Activated CD4-positive, alpha-beta T cell treated with anti-CD3 and anti-CD28 coated beads, Interleukin-2, amount 10 ng/mL, durations not matched to agents 7 days and 5 days (primary cell): ENCODE data around the gene CORO2A. TPM values are rescaled to one million over a fixed set of nuclear protein-coding genes. Genes with fewer than 3 reads are reported as not detected.

Experiments used
- CTCF ChIA-PET: fragments of 350-600 bp; sonication (Branson Sonifier 250); formaldehyde crosslinking; loops from one replicate; lab custom pipeline; 2021; ENCODE audit warnings: antibody characterized with exemption; lab: Charles Lee
- POLR2A ChIA-PET: fragments of 350-600 bp; sonication (Branson Sonifier 250); formaldehyde crosslinking; loops from one replicate; lab custom pipeline; 2021; ENCODE audit warnings: antibody characterized with exemption; lab: Charles Lee
- DNase-seq: peaks from one replicate; pipeline ENCODE4 v3.0.0-alpha.2; 2020
- H3K27ac Mint-ChIP-seq: one replicate; pipeline ENCODE4 v1.8.0; 2021; ENCODE audit warnings: mild to moderate bottlenecking, moderate library complexity, mixed read lengths
- H3K27me3 Mint-ChIP-seq: one replicate; pipeline ENCODE4 v1.8.0; 2021; ENCODE audit warnings: mixed read lengths
- H3K36me3 Mint-ChIP-seq: one replicate; pipeline ENCODE4 v1.8.0; 2021; ENCODE audit warnings: low read depth, mixed read lengths
- H3K4me1 Mint-ChIP-seq: one replicate; pipeline ENCODE4 v1.8.0; 2021; ENCODE audit warnings: mixed read lengths
- H3K4me3 Mint-ChIP-seq: one replicate; pipeline ENCODE4 v1.8.0; 2021; ENCODE audit warnings: mild to moderate bottlenecking, moderate library complexity, mixed read lengths
- H3K9me3 Mint-ChIP-seq: one replicate; pipeline ENCODE4 v1.8.0; 2021; ENCODE audit warnings: mixed read lengths
- total RNA-seq, 2 experiments: library from RNA; stranded (reverse); gene quantifications; one replicate each; pipeline ENCODE4 v1.2.3, GENCODE V29; 2021

The CORO2A gene
- total RNA-seq, 2 experiments from 2014 or later, result 7.2 to 8.2 TPM

DNA sequence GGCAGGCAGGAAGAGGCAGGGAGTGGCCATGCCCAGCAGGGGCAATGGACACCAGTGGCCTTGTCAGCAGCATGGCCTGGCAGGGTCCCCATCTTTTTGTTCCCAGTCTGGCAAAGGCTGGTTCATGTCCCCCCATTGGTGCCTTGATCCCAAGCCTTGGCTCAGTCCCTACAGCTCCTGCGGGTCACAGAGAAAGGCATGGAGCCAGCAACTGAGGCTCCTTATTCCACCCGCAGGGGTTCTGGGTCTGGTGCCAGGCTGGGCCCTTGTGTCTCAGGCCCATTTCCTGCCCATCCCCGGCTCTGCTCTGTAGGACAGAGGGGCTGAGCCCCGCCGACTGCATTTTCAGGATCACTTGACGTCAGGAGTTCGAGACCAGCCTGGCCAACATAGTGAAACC lies 87.4 kb downstream of the CORO2A start:
- peak overlapping the region; percentile 96 for H3K27ac Mint-ChIP-seq
- H3K36me3 Mint-ChIP-seq, result peaks cover 74% of the 10 kb centered on the region
- H3K4me3 Mint-ChIP-seq, result no peak overlapping the region
- no peak for DNase-seq
- ChIA-PET POLR2A (interaction anchor here (1.1 kb wide), 1 partner anchor 24 kb away, joined by 4 read pairs; no protein-coding TSS in a partner anchor), CTCF (interaction anchor here (1.0 to 2.5 kb wide), 2 partner anchors 8 to 13 kb away, joined by 3 to 11 read pairs; partner anchors contain the start of gene TRIM14)
- peaks cover 89% of the 10 kb centered on the region for H3K4me1 Mint-ChIP-seq
- peaks cover 4% of the 10 kb centered on the region for H3K9me3 Mint-ChIP-seq
- no peaks in the 10 kb centered on the region for H3K27me3 Mint-ChIP-seq

DNA sequence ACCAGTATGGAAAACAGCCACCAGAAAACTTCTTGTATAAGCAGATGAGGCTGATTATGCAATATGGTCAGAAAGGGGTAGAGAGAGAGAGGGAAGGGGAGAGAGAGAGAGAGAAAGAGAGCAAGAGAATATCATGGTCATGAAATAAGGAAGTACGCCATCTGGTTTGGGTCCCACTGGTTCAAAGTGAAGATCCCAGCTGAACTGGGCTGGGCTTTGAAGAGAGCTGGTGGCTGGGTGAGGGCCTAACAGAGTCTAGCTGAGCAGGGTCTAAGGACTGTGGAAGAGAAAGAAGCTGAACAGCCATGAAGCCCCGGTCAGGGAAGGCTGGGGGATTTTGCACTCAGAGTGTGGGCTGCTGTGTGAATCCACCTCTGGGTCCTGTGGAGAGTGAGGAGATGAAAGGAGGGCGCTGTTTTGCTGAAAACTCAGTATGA lies 88.0 kb downstream of the CORO2A start:
- Mint-ChIP-seq H3K4me3 (peak overlapping the region; percentile 28), H3K36me3 (peaks cover 74% of the 10 kb centered on the region), H3K27ac (peak overlapping the region; percentile 96), H3K9me3 (peaks cover 4% of the 10 kb centered on the region), H3K27me3 (no peaks in the 10 kb centered on the region), H3K4me1 (peaks cover 89% of the 10 kb centered on the region)
- ChIA-PET POLR2A (interaction anchor here (1.1 kb wide), 1 partner anchor 24 kb away, joined by 4 read pairs; no protein-coding TSS in a partner anchor), CTCF (interaction anchor here (1.0 to 2.5 kb wide), 2 partner anchors 9 to 13 kb away, joined by 3 to 11 read pairs; partner anchors contain the start of gene TRIM14)
- DNase-seq, result no peak

DNA sequence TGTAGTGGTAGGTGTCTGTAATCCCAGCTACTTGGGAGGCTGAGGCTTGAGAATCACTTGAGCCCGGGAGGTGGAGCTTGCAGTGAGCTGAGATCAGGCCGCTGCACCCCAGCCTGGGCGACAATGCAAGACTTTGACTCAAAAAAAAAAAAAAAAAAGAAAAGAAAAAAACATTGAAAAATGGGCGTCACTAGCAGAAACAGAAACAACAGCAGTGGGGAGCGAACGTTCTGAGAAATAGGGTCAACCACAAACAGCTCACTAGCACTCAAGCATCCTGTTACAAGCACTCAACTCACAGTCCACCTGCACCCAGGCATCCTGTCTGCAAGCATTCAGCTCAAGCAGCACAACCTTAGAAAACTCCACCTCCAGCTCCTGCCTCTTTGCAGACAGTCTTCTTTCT lies 90.6 kb downstream of the CORO2A start:
- Mint-ChIP-seq H3K27ac (peak overlapping the region; percentile 96), H3K9me3 (peaks cover 3% of the 10 kb centered on the region), H3K4me3 (peak overlapping the region; percentile 68), H3K27me3 (no peaks in the 10 kb centered on the region), H3K36me3 (peaks cover 71% of the 10 kb centered on the region), H3K4me1 (peaks cover 87% of the 10 kb centered on the region)
- peak; percentile 92 for DNase-seq
- CTCF ChIA-PET, result interaction anchor here (0.6 to 2.1 kb wide), 8 partner anchors 9 to 214 kb away, joined by 3 to 9 read pairs (median 4); partner anchors contain the start of genes TBC1D2 and TRIM14
- POLR2A ChIA-PET, result interaction anchor here (0.6 to 0.9 kb wide), 4 partner anchors 14 to 974 kb away, joined by 3 to 8 read pairs (median 3); partner anchors contain the start of gene TRMO

DNA sequence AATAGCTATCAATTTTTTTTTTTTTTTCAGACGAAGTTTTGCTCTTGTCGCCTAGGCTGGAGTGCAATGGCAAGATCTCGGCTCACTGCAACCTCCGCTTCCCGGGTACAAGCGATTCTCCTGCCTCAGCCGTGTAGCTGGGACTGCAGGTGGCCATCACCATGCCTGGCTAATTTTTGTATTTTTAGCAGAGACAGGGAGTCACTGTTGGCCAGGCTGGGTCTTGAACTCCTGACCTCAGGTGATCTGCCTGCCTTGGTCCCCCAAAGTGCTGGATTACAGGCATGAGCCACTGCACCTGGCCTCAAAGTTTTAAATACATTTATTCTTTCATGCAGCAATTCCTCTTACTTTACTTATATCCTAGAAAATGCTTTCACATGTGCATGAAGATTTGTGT lies 91.0 kb downstream of the CORO2A start:
- peak overlapping the region; percentile 96 for H3K27ac Mint-ChIP-seq
- H3K9me3 Mint-ChIP-seq, result peaks cover 2% of the 10 kb centered on the region
- peaks cover 71% of the 10 kb centered on the region for H3K36me3 Mint-ChIP-seq
- POLR2A ChIA-PET, result interaction anchor here (0.6 to 0.9 kb wide), 4 partner anchors 15 to 975 kb away, joined by 3 to 8 read pairs (median 3); partner anchors contain the start of gene TRMO
- peaks cover 87% of the 10 kb centered on the region for H3K4me1 Mint-ChIP-seq
- no peak for DNase-seq
- H3K4me3 Mint-ChIP-seq, result peak overlapping the region; percentile 68
- H3K27me3 Mint-ChIP-seq, result no peaks in the 10 kb centered on the region
- CTCF ChIA-PET, result interaction anchor here (0.6 to 2.1 kb wide), 8 partner anchors 10 to 215 kb away, joined by 3 to 9 read pairs (median 4); partner anchors contain the start of genes TBC1D2 and TRIM14

DNA sequence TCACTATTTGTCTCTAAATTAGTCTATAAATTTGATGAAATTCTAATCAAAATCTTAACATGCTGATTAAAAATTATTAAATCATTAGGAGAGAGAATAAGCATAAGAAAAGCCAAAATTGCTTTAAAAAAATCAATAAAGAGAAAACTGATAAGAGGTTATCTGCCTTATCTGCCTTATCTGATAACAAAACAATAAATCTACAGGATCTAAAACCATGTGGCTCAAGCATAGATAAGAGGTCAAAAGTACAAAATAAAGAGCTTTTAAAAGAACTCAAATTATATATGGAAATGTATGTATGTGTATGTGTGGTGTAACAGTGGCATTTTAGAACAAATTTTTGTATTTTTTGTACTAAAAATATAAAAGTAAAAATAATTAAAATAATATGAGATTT lies 92.0 kb downstream of the CORO2A start:
- CTCF ChIA-PET, result interaction anchor here (0.6 to 7.1 kb wide), 4 partner anchors 11 to 26 kb away, joined by 3 to 39 read pairs (median 6); partner anchors contain the start of gene TRIM14
- Mint-ChIP-seq H3K27ac (peak overlapping the region; percentile 88), H3K36me3 (peaks cover 71% of the 10 kb centered on the region), H3K4me1 (peaks cover 83% of the 10 kb centered on the region), H3K4me3 (peak overlapping the region; percentile 44), H3K9me3 (peaks cover under 1% of the 10 kb centered on the region), H3K27me3 (no peaks in the 10 kb centered on the region)
- DNase-seq, result no peak
- POLR2A ChIA-PET, result interaction anchor here (0.6 kb wide), 1 partner anchor 157 kb away, joined by 5 read pairs; no protein-coding TSS in a partner anchor

DNA sequence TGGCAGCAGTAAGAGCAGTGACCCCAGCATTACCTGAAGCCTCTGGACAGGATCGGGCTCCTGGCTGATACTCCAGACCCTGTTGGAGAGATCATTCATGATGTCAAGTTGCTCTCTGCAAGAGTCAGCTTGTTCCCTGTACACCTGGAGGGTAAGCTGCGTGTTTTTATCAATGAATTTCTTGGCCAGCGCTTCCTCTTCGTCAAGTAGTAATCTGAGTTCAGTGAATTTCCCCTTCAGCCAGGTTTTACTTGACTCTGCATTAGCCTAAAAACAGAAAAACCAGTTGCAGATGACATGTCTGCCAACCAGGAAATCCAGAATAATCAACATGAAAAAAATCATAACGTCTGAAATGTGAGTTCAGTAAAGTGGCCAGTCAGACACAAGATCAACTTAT lies 92.5 kb downstream of the CORO2A start:
- ChIA-PET CTCF (interaction anchor here (7.1 kb wide), 1 partner anchor 13 kb away, joined by 39 read pairs; no protein-coding TSS in a partner anchor), POLR2A (no interaction called here)
- H3K27ac Mint-ChIP-seq, result peak overlapping the region; percentile 88
- H3K4me1 Mint-ChIP-seq, result peaks cover 78% of the 10 kb centered on the region
- peaks cover 70% of the 10 kb centered on the region for H3K36me3 Mint-ChIP-seq
- no peaks in the 10 kb centered on the region for H3K9me3 Mint-ChIP-seq
- no peaks in the 10 kb centered on the region for H3K27me3 Mint-ChIP-seq
- DNase-seq, result peak; percentile 23
- peak overlapping the region; percentile 44 for H3K4me3 Mint-ChIP-seq

DNA sequence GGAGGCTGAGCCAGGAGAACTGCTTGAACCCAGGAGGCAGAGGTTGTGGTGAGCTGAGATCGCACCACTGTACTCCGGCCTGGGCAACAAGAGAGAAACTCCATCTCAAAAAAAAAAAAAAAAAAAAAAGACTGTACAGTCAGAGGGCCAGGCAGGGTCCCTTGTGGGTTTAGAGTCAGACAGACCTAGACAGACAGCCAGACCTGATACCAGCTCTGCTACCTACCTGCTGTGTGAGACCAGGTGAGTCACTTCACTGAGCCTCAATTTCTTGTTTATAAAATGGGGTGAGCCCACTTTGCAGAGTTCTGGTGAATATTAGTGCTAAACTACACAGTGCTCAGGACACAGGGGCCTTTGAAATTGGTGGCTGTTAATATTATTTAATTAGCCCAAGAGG lies 93.1 kb downstream of the CORO2A start:
- ChIA-PET POLR2A (interaction anchor here (0.6 kb wide), 1 partner anchor 43 kb away, joined by 5 read pairs; no protein-coding TSS in a partner anchor), CTCF (interaction anchor here (2.3 to 7.1 kb wide), 2 partner anchors 12 to 19 kb away, joined by 9 to 39 read pairs; partner anchors contain the start of gene TRIM14)
- peaks cover 70% of the 10 kb centered on the region for H3K36me3 Mint-ChIP-seq
- H3K9me3 Mint-ChIP-seq, result no peaks in the 10 kb centered on the region
- peak overlapping the region; percentile 88 for H3K27ac Mint-ChIP-seq
- no peak for DNase-seq
- H3K4me3 Mint-ChIP-seq, result no peak overlapping the region
- no peaks in the 10 kb centered on the region for H3K27me3 Mint-ChIP-seq
- peaks cover 76% of the 10 kb centered on the region for H3K4me1 Mint-ChIP-seq

DNA sequence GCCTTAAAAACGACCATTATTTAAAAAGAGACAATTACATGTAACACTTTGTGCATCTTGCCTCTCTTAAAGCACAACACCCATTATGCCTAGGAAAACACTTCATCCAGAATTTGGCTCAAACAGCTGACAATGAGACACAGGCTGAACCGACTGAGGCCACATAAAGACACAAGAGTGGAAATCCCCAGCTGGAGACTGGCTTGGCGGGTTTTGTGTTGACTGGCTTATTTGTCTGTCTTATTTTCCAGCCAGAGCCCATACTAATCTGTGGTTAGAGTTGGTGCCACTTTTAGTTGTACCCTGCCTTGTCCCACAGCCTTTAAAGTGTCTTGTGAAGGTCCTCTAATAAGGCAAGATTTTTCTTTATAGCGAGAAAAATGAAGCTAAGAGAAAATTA lies 94.6 kb downstream of the CORO2A start:
- Mint-ChIP-seq H3K27ac (peak overlapping the region; percentile 19), H3K9me3 (no peaks in the 10 kb centered on the region), H3K36me3 (peaks cover 69% of the 10 kb centered on the region), H3K27me3 (no peaks in the 10 kb centered on the region), H3K4me3 (no peak overlapping the region), H3K4me1 (peaks cover 72% of the 10 kb centered on the region)
- POLR2A ChIA-PET, result interaction anchor here (0.9 kb wide), 1 partner anchor 23 kb away, joined by 3 read pairs; no protein-coding TSS in a partner anchor
- CTCF ChIA-PET, result interaction anchor here (0.6 to 7.1 kb wide), 12 partner anchors 9 to 160 kb away, joined by 3 to 39 read pairs (median 4); partner anchors contain the start of gene TRIM14
- DNase-seq, result peak; percentile 34

DNA sequence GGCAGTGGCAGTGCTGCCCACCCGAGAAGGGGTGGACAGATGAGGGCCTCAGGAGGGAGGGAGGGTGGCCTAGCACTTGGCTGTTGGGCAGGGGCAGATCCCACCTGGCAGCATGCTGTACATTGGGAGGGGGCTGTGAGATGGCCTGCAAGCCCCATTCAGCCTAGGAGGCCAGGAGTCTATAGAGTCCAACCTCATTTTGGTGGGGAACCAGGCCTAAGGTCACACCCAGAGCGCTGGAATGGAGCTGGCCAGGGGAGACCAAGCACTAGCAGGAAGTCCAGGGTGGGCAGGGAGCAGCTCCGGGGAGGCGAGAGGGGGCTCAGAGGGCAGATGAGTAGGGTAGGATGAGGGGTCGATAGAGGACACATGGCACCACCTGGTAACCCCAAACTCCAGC lies 96.3 kb downstream of the CORO2A start:
- ChIA-PET CTCF (interaction anchor here (0.6 to 7.1 kb wide), 3 partner anchors 9 to 33 kb away, joined by 3 to 39 read pairs (median 3); no protein-coding TSS in a partner anchor), POLR2A (no interaction called here)
- no peak overlapping the region for H3K27ac Mint-ChIP-seq
- H3K36me3 Mint-ChIP-seq, result peaks cover 78% of the 10 kb centered on the region
- H3K27me3 Mint-ChIP-seq, result no peaks in the 10 kb centered on the region
- DNase-seq, result no peak
- H3K9me3 Mint-ChIP-seq, result no peaks in the 10 kb centered on the region
- H3K4me3 Mint-ChIP-seq, result no peak overlapping the region
- H3K4me1 Mint-ChIP-seq, result peaks cover 60% of the 10 kb centered on the region

DNA sequence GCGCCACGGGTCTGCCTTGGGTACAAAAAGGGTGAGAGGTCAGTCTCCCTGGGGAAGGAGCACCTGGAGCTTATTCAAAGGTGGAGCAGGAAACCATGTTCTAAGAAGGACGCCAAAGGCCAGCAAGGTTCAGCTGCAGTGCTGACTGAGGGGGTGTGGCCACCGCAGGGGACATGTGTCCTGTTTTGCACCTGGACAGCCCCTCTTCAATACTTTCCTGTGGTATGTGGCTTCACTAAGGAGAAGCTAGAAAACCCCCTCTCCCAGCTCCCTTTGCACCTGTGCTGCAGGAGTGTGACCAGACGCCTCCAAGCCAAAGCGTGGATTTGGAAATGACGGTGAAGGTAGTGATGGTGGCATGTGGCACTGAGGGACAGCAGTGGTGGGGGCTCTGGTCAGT lies 97.0 kb downstream of the CORO2A start:
- Mint-ChIP-seq H3K27me3 (no peaks in the 10 kb centered on the region), H3K4me1 (peaks cover 58% of the 10 kb centered on the region), H3K9me3 (no peaks in the 10 kb centered on the region), H3K36me3 (peaks cover 81% of the 10 kb centered on the region), H3K4me3 (no peak overlapping the region), H3K27ac (peak overlapping the region; percentile 70)
- no peak for DNase-seq
- ChIA-PET POLR2A (no interaction called here), CTCF (interaction anchor here (1.6 to 7.1 kb wide), 2 partner anchors 8 to 13 kb away, joined by 3 to 39 read pairs; no protein-coding TSS in a partner anchor)

DNA sequence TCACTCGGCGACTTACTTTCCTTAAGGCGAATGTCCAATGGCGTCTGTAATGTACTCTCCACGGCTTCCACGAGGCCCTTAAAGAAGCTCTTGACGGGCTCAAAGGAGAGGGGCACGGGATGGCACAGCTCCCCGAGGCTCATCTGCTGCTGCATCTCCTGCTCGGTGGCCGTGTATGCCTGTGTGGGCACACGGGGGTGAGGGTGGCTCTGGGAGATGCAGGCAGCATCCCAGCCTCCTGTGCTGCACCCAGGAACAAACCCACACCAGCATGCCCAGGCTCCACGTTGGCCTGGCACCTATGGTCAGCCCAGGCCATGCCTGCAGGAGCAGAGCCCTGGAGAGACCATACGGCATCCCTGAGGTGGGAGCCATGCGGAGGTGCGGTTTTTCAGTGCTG lies 97.6 kb downstream of the CORO2A start:
- H3K27ac Mint-ChIP-seq, result peak overlapping the region; percentile 79
- POLR2A ChIA-PET, result no interaction called here

DNA sequence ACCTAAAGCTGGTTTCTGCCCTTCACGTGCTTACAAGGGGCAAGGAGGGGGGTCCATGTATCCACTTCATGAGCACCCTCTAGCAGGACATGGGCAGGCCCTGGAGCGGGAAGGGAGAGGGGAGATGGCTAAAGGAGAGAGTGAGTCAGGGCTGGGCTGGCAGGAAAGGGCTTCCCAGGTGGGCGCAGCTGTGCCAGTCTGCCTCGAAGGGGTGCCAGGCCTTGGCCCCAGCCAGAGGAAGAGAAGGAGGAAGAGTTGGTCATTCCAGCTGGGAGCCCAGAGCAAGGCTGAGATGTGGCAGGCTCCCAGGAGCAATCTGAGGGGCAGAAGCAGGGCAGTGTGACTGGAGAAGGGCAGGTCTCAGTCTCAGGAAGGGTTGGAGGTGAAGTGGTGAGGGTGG lies 98.1 kb downstream of the CORO2A start:
- Mint-ChIP-seq H3K27ac (peak overlapping the region; percentile 79), H3K4me1 (peaks cover 56% of the 10 kb centered on the region), H3K27me3 (no peaks in the 10 kb centered on the region), H3K36me3 (peaks cover 79% of the 10 kb centered on the region), H3K4me3 (no peak overlapping the region), H3K9me3 (no peaks in the 10 kb centered on the region)
- no peak for DNase-seq
- ChIA-PET POLR2A (no interaction called here), CTCF (interaction anchor here (7.1 kb wide), 1 partner anchor 7 kb away, joined by 39 read pairs; no protein-coding TSS in a partner anchor)

More for the DNA sequence above, 97.6 kb downstream of the CORO2A start:
- Mint-ChIP-seq H3K4me3 (no peak overlapping the region), H3K36me3 (peaks cover 79% of the 10 kb centered on the region), H3K4me1 (peaks cover 57% of the 10 kb centered on the region), H3K9me3 (no peaks in the 10 kb centered on the region), H3K27me3 (no peaks in the 10 kb centered on the region)
- CTCF ChIA-PET, result interaction anchor here (1.6 to 7.1 kb wide), 2 partner anchors 8 to 12 kb away, joined by 3 to 39 read pairs; no protein-coding TSS in a partner anchor
- no peak for DNase-seq
